Keratinocyte (primary cell): ENCODE results near the gene CIART. TPM values are rescaled to one million over a fixed set of nuclear protein-coding genes. Genes with fewer than 3 reads are reported as not detected.

ENCODE experiments used
- DNase-seq: peaks from one replicate; pipeline ENCODE4 v3.0.0-alpha.2; 2011; ENCODE audit warnings: low read depth, missing footprints, low spot score
- FAIRE-seq: peaks from 2 replicates; lab custom pipeline; 2011; peaks lifted over from hg19 to GRCh38; lab: Jason Lieb, UNC
- H2AFZ ChIP-seq: 2 replicates; pipeline ENCODE4 v1.6.0; 2012; ENCODE audit warnings: low read length, control low read depth, inconsistent platforms; ENCODE audit not compliant: control insufficient read depth
- H3K27ac ChIP-seq: 2 replicates; pipeline ENCODE4 v1.5.1; 2011; ENCODE audit warnings: low read length; ENCODE audit not compliant: control insufficient read depth, insufficient read depth
- H3K27me3 ChIP-seq: 3 replicates; pipeline ENCODE4 v1.6.0; 2011; ENCODE audit warnings: low read length; ENCODE audit not compliant: control insufficient read depth, insufficient read depth; ENCODE audit errors: extremely low read depth
- H3K36me3 ChIP-seq, 2 experiments: 2 replicates in 1 of 2; 3 replicates in 1 of 2; pipeline ENCODE4 v1.5.1; 2011; ENCODE audit warnings: low read length in 2 of 2, mild to moderate bottlenecking in 1 of 2; ENCODE audit not compliant: control insufficient read depth in 2 of 2, insufficient read depth in 2 of 2; ENCODE audit errors: extremely low read depth in 1 of 2
- H3K4me1 ChIP-seq: 3 replicates; pipeline ENCODE4 v1.5.1; 2011; ENCODE audit warnings: low read length; ENCODE audit not compliant: control insufficient read depth, insufficient read depth; ENCODE audit errors: extremely low read depth
- H3K4me2 ChIP-seq: 3 replicates; pipeline ENCODE4 v1.6.0; 2011; ENCODE audit warnings: low read depth, low read length; ENCODE audit not compliant: control insufficient read depth, insufficient read depth; ENCODE audit errors: extremely low read depth
- H3K4me3 ChIP-seq, 3 experiments: fragments of 200-600 bp in 1 of 3; sonication (generic) in 1 of 3; 2 replicates in 2 of 3; 3 replicates in 1 of 3; pipeline ENCODE4 v1.5.1; 2011 to 2016; ENCODE audit warnings: low read length in 3 of 3, mild to moderate bottlenecking in 3 of 3, control low read depth in 2 of 3, inconsistent platforms in 1 of 3, low read depth in 1 of 3, mixed read lengths in 1 of 3, mixed run types in 1 of 3, moderate library complexity in 1 of 3; ENCODE audit not compliant: control insufficient read depth in 2 of 3, insufficient read depth in 2 of 3; ENCODE audit errors: extremely low read depth in 1 of 3
- H3K79me2 ChIP-seq: 2 replicates; pipeline ENCODE4 v1.6.0; 2012; ENCODE audit warnings: low read length; ENCODE audit not compliant: control insufficient read depth, insufficient read depth
- H3K9ac ChIP-seq: 3 replicates; pipeline ENCODE4 v1.6.0; 2011; ENCODE audit warnings: low read length; ENCODE audit not compliant: control insufficient read depth, insufficient read depth; ENCODE audit errors: extremely low read depth
- H3K9me1 ChIP-seq: 3 replicates; pipeline ENCODE4 v1.6.0; 2011; ENCODE audit warnings: low read length; ENCODE audit not compliant: control insufficient read depth, insufficient read depth; ENCODE audit errors: extremely low read depth
- H3K9me3 ChIP-seq: 2 replicates; pipeline ENCODE4 v1.5.1; 2012; ENCODE audit warnings: low read depth, low read length; ENCODE audit not compliant: control insufficient read depth
- H4K20me1 ChIP-seq: 3 replicates; pipeline ENCODE4 v1.6.0; 2011; ENCODE audit warnings: low read length; ENCODE audit not compliant: control insufficient read depth, insufficient read depth; ENCODE audit errors: extremely low read depth
- CTCF ChIP-seq, 3 experiments: IDR thresholded peaks in 1 of 3; conservative IDR thresholded peaks in 1 of 3; optimal IDR thresholded peaks in 1 of 3; 2 replicates in 2 of 3; 3 replicates in 1 of 3; pipeline versions ENCODE3 to v1.5.1; 2011; ENCODE audit warnings: low read length in 3 of 3, mild to moderate bottlenecking in 3 of 3, moderate library complexity in 2 of 3, control low read depth in 1 of 3, inconsistent platforms in 1 of 3; ENCODE audit not compliant: insufficient read depth in 2 of 3; ENCODE audit errors: extremely low read depth in 1 of 3
- EZH2 ChIP-seq: IDR thresholded peaks from one replicate; pipeline ENCODE4 v1.6.1; 2012; ENCODE audit warnings: inconsistent platforms, mild to moderate bottlenecking, low read length, moderate library complexity
- dilution Hi-C: fragments of 300-500 bp; cut with MboI; formaldehyde crosslinking; loops from one replicate; pipeline ENCODE4 v1.7.0; 2020; ENCODE audit warnings: low sequenced_read_pairs; ENCODE audit not compliant: extremely low pct_ligation_motif_present
- polyA plus RNA-seq, 5 experiments: library from polyadenylated mRNA; depleted of rRNA in 3 of 5; stranded (reverse) in 3 of 5; stranded (forward) in 1 of 5; unstranded in 1 of 5; fragments of >200 nt; gene quantifications; 1 replicate in 1 of 5; 2 replicates in 3 of 5; 3 replicates in 1 of 5; pipeline versions ENCODE4 v1.2.1 to v1.2.3, GENCODE V29; 2011 to 2012; ENCODE audit warnings: missing spikeins in 2 of 5, low read depth in 1 of 5, low replicate concordance in 1 of 5

CIART gene
- polyA plus RNA-seq, 1 donor (not counting 4 experiments of a cell fraction or from before 2014, with no cell fraction given) = 15.0 TPM

- Histone ChIP-seq H3K4me1 (peaks cover 53% of the 10 kb centered on the region), H3K9ac (no peak overlapping the region)
- no peak for FAIRE-seq
These were observed 23.1 kb upstream of the CIART start for GRCh38 chr1:150259217-150259616.

GRCh38 chr1:150259758-150260669 is 22.3 kb upstream of the CIART start:
- H3K4me3 ChIP-seq = peak overlapping the region in 2 of 3 experiments; percentile 34 to 47
- H3K4me1 ChIP-seq = peaks cover 53% of the 10 kb centered on the region
- peak overlapping the region; percentile 21 for H3K27ac ChIP-seq
- H3K79me2 ChIP-seq = no peaks in the 10 kb centered on the region
- no peaks in the 10 kb centered on the region for H3K27me3 ChIP-seq
- H4K20me1 ChIP-seq = no peaks in the 10 kb centered on the region
- dilution Hi-C loops = no loop called here
- no peak for DNase-seq
- peak overlapping the region; percentile 78 for H3K4me2 ChIP-seq
- peaks cover 2% of the 10 kb centered on the region for H3K9me1 ChIP-seq
- H3K9ac ChIP-seq = peak overlapping the region; percentile 28
- peak overlapping the region; percentile 91 for H2AFZ ChIP-seq
- peaks cover under 1 to 5% of the 10 kb centered on the region in 2 experiments for H3K36me3 ChIP-seq
- no peaks in the 10 kb centered on the region for H3K9me3 ChIP-seq
- peak; percentile 76 for FAIRE-seq
- TF ChIP-seq CTCF (optimal IDR thresholded peaks at IDR 0.05 in 1 of 3, IDR thresholded peaks at IDR 0.05 in 1 of 3, conservative IDR thresholded peaks at IDR 0.05 in 1 of 3; ENCODE audit: extremely low read depth in 1 of 3, insufficient read depth in 2 of 3, low read length in 3 of 3) (no peak), EZH2 (no peak)

More at GRCh38 chr1:150259217-150259616, 23.1 kb upstream of the CIART start:
- Histone ChIP-seq H3K27ac (no peak overlapping the region), H3K79me2 (no peaks in the 10 kb centered on the region), H2AFZ (no peak overlapping the region), H3K9me1 (peaks cover 2% of the 10 kb centered on the region), H3K4me3 (no peak overlapping the region), H3K27me3 (no peaks in the 10 kb centered on the region), H3K36me3 (peaks cover 0 to 2% of the 10 kb centered on the region in 2 experiments), H4K20me1 (no peaks in the 10 kb centered on the region), H3K4me2 (peak overlapping the region; percentile 78), H3K9me3 (no peaks in the 10 kb centered on the region)
- no peak for DNase-seq
- TF ChIP-seq EZH2 = no peak
- TF ChIP-seq CTCF (optimal IDR thresholded peaks at IDR 0.05 in 1 of 3, IDR thresholded peaks at IDR 0.05 in 1 of 3, conservative IDR thresholded peaks at IDR 0.05 in 1 of 3; ENCODE audit: extremely low read depth in 1 of 3, insufficient read depth in 2 of 3, low read length in 3 of 3) = no peak
- dilution Hi-C loops = no loop called here
